A549 treated with AZD9567 at 1 μM for 4 hours (cell line): ENCODE measurements around the gene KCNJ5. TPM values are rescaled to one million over a fixed set of nuclear protein-coding genes. Genes with fewer than 3 reads are reported as not detected.

Experiments
- total RNA-seq: library from RNA; stranded (reverse); fragments of 200-300 nt; extraction: Qiagen RNA extraction; gene quantifications from 5 replicates; pipeline ENCODE4 v1.2.3, GENCODE V29; 2022; ENCODE audit not compliant: insufficient read depth

The KCNJ5 gene
- 0.06 TPM in 2 of 5 replicates, not detected in the others for total RNA-seq

GRCh38 chr11:128890543-128891368 lies at the start of gene KCNJ5:
Gene KCNJ5 (plus strand): TSS chr11:128891356. CDS start chr11:128911274, 19,918 bp downstream.

DNA sequence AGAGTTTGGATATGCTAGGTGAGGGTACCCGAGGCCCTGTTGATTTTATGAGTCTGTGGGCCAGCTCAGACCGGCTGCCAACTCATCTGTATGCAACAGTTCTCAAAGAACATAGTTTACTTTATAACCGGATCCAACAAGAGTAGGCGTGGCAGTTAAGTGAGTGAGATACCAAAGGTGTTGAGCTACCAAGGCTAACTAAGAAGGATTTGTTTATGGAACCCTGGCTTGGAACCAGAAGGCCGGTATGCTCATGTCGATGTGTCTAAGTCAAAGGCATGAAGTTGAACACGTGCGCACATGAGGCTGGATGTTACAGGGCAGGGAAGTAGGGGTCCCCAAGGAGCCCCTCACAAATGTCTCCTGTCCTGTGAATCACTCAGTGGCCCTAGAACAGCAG lies 23.9 kb upstream of the KCNJ5 start, which contains the start of gene KCNJ1:
Gene KCNJ1, minus strand, starts transcription at position 20 of the 400 bp plus-strand sequence. CDS start 27,053 bp downstream, outside the sequence.

GRCh38 chr11:128942817-128943427 lies 51.8 kb downstream of the KCNJ5 start, which contains the start of gene TP53AIP1:
Gene TP53AIP1 (minus strand): TSS chr11:128942871. CDS start chr11:128937818, 5,053 bp downstream.

Other genes with a start within 250 kb of the KCNJ5 start
- 0.16 to 0.22 TPM (median 0.21 TPM) in 4 of 5 replicates, not detected in the other for gene FLI1, start 197.3 kb upstream of the KCNJ5 start, total RNA-seq
- 0.03 TPM in 1 of 5 replicates, not detected in the others for gene KCNJ1, start 24.1 kb upstream of the KCNJ5 start, total RNA-seq
- gene TP53AIP1, start 51.5 kb downstream of the KCNJ5 start, total RNA-seq = 0.03 to 0.19 TPM (median 0.10 TPM) in 3 of 5 replicates, not detected in the others